AG09319 (cell line): ENCODE data around the gene AFAP1.

Source experiments
- DNase-seq: peaks from one replicate; pipeline ENCODE4 v3.0.0-alpha.2; 2010; ENCODE audit warnings: low read depth; ENCODE audit errors: extremely low read depth
- TF ChIP-seq, protein P1 (sequence below): IDR thresholded peaks from 2 replicates; pipeline ENCODE4 v1.5.1; 2011; ENCODE audit warnings: low read depth, mild to moderate bottlenecking, inconsistent platforms, low read length, moderate library complexity

AFAP1 gene

DNA sequence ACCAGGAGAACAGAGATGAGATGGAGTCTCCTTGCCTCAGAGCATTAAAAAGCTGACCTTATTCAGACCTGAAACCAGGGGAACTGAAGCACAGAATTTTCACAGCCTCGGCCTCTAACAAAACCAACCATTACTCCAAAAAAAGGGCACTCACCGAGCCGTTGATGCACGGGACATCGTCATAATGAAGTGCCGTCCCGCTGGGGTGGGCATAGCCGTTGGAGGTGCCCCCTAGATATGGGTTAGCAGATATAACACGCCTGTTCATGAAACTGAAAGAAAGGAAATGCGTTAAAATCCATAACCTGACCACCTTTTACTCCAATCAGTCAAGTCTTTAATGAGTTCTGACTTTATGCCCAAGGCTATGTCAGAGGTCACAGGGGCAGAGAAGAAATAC, 153.6 kb downstream of the AFAP1 start:
- TF ChIP-seq, protein P1, sequence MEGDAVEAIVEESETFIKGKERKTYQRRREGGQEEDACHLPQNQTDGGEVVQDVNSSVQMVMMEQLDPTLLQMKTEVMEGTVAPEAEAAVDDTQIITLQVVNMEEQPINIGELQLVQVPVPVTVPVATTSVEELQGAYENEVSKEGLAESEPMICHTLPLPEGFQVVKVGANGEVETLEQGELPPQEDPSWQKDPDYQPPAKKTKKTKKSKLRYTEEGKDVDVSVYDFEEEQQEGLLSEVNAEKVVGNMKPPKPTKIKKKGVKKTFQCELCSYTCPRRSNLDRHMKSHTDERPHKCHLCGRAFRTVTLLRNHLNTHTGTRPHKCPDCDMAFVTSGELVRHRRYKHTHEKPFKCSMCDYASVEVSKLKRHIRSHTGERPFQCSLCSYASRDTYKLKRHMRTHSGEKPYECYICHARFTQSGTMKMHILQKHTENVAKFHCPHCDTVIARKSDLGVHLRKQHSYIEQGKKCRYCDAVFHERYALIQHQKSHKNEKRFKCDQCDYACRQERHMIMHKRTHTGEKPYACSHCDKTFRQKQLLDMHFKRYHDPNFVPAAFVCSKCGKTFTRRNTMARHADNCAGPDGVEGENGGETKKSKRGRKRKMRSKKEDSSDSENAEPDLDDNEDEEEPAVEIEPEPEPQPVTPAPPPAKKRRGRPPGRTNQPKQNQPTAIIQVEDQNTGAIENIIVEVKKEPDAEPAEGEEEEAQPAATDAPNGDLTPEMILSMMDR: no peak
- no peak for DNase-seq

DNA sequence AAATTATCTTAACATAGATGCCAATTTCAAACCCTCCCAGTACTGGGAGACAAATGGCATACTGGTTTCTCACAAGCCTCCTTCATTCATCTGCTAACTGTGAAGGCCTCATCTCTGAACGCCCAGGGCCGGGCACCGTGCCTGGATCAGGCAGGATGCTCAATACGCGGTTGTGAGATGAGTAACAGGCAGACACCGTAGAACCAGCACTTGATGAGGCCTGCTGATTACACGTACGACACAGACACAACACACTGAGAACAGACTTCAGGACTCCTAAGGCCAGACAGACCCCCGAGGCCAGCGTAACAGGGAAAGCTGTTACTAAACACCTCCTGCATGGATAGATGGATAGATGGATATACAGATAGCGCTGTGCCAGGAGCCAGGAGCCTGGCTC, 154.6 kb downstream of the AFAP1 start:
- DNase-seq: no peak
- TF ChIP-seq, protein P1: no peak

DNA sequence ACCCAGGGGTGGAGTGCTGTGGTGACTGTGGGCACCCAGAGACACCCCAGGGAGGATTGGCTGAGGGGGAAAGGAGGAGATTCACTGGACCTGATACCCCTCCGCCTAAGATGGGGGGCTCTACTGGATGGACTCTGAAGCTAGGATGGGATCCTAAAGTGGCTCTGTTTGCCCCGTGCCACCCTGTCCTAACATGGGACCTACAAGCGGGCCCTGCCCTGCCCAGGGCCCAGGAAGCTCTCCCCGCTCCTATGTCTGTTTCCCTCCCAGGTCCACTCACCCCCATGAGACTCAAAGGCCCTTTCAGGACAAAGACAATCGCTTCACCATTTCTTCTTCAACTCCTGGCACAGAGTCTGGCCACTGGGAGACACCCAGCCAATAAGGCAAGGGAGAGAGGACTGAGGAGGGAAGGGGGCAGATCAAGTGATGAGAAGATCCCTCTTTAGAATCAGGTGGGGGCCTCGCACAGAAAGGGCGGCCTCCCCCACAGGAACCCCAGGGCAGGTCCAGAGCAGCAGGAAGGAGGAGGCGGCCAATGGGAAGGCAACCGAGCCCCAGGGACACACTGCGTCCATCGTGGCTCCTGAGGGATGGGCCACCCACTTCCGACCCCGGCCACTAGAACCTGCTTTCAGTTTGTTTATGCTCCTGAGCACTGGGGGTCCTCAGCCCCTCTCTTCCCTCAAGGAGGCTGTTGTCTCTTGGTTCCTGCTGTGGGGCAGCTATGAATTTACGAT, 155.4 kb downstream of the AFAP1 start:
- TF ChIP-seq, protein P1: no peak

DNA sequence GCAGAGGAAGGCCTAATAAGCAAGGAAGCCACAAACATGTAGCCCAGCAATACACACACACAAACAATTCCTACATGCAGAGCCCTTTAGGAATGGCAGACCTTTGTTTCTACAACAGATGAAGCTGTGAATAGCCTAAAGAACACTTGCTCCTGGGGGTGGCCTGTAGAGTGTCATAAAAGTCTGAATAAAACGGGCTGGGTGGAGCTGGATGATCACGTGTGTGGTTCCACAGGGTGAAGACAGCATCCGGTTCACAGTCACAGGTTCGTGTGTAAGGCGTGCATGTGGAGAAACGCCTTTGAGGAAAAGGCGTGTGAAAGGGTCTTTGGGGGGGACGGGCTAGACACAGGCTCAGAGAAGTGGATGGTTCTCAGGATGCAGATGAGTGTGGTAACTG, 156.1 kb downstream of the AFAP1 start:
- DNase-seq: no peak
- TF ChIP-seq, protein P1: no peak

More for the DNA sequence above, 155.4 kb downstream of the AFAP1 start:
- no peak for DNase-seq

DNA sequence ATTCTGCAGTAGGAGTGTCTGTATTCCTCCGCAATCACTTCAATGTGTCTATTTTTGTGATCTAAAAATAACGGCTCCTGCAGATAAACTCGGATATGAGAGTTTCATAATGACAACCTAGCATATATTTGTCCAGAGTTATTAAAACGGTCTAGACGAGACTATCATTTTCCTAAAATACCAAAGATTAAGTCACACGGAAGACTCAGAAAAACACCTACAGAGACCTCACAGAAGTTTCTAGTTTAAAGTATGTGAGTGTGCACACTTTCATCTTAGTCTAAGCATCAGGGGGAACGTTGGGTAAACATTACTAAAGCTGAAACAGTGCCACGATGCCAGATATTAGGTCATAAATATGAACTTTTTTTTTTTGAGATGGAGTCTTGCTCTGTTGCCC, 156.9 kb downstream of the AFAP1 start:
- TF ChIP-seq, protein P1: no peak

DNA sequence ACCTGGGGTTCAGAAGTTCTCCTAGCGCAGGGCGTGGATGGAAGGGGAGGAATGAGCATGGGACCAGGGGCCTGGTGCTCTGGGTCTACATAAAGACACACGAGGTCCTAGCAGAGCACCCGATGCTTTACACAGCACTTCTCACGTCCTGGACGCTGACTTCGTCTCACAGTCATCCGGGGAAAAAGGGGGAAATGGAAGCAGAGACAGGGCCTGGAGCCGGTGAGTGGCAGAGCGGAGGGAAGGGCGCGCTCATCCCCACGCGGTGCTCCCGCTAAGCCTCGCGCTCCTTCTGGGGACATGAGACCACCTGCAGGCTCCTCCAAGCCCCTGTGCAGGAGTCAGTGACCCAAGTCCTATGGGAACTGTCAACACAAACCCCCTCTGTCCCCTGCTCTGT, 157.7 kb downstream of the AFAP1 start:
- no peak for DNase-seq
- TF ChIP-seq, protein P1: no peak

More for the DNA sequence above, 156.9 kb downstream of the AFAP1 start:
- DNase-seq: no peak

DNA sequence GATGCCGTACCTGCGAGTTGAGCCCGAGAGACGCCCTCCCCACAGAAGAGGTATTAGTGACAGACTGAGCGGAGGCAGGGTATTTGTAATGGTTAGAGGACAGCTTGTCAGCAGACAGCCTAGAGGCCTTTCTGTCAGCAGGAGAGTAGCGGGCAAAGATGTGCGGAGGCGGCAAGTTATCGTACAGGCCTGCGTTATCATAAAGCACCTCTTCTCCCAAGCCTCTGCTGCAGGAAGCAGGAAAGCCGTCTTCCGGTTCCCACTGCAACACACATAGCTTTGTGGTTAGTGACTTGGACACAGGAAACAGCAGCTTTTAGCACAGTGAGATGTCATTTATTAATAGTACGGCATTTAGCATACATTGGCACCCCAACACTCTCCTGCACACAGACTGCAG, 158.3 kb downstream of the AFAP1 start:
- TF ChIP-seq, protein P1: no peak
- DNase-seq: no peak
